Choroid plexus epithelial cell (primary cell): Measurements from ENCODE around the gene MACROH2A1.

Experiments used
- DNase-seq: peaks from one replicate; pipeline ENCODE4 v3.0.0-alpha.2; 2010; ENCODE audit warnings: low read depth
- H3K4me3 ChIP-seq: 2 replicates; pipeline ENCODE4 v1.5.1; 2011; ENCODE audit warnings: low read depth, mild to moderate bottlenecking, control low read depth, low read length, moderate library complexity
- TF ChIP-seq, protein P1 (sequence below): conservative IDR thresholded peaks from 2 replicates; pipeline ENCODE4 v1.5.1; 2011; ENCODE audit warnings: low read depth, mild to moderate bottlenecking, control low read depth, inconsistent platforms, low read length, moderate library complexity

The MACROH2A1 gene

GRCh38 chr5:135329066-135329912 is 69.7 kb downstream of the MACROH2A1 start:
- no peak overlapping the region for H3K4me3 ChIP-seq
- DNase-seq: no peak
- TF ChIP-seq, protein P1, sequence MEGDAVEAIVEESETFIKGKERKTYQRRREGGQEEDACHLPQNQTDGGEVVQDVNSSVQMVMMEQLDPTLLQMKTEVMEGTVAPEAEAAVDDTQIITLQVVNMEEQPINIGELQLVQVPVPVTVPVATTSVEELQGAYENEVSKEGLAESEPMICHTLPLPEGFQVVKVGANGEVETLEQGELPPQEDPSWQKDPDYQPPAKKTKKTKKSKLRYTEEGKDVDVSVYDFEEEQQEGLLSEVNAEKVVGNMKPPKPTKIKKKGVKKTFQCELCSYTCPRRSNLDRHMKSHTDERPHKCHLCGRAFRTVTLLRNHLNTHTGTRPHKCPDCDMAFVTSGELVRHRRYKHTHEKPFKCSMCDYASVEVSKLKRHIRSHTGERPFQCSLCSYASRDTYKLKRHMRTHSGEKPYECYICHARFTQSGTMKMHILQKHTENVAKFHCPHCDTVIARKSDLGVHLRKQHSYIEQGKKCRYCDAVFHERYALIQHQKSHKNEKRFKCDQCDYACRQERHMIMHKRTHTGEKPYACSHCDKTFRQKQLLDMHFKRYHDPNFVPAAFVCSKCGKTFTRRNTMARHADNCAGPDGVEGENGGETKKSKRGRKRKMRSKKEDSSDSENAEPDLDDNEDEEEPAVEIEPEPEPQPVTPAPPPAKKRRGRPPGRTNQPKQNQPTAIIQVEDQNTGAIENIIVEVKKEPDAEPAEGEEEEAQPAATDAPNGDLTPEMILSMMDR: no peak

- no peak overlapping the region for H3K4me3 ChIP-seq
- no peak for DNase-seq
- TF ChIP-seq, protein P1: no peak
These were observed 70.8 kb downstream of the MACROH2A1 start for GRCh38 chr5:135328128-135328687.

DNA sequence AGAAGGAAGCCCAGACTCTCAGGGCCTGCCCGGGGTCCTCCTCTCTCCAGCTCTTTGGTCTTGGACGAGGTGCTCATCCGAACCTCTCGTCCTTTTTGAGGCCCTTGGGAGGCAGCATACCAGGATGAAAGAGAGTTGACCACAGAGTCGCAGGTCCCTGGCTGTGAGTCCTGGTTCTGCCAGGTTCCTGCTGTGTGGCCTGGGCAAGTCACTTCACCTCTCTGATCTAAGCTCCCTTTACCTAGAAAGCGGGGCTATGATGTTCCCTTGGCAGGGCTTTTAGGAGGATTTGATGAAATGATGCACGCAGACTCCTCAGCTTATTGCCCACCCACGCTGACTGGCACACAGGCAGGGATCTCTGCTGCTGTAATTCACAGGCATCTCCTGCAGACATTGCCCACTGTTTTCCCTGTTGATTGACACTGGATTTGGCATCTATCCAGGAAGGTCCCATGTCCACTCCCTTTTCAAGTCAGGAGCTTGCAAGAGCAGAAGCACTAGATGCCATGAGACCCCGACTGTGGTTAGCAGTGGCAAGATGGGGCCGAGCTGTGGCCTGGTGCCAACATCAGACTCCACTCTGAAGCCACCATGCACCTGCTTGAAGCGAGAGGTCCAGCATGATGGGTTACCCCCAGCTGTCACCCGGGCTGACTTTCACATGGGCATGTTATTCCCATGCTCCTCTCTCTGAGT is 71.5 kb downstream of the MACROH2A1 start:
- H3K4me3 ChIP-seq: no peak overlapping the region
- DNase-seq: no peak
- TF ChIP-seq, protein P1: no peak

DNA sequence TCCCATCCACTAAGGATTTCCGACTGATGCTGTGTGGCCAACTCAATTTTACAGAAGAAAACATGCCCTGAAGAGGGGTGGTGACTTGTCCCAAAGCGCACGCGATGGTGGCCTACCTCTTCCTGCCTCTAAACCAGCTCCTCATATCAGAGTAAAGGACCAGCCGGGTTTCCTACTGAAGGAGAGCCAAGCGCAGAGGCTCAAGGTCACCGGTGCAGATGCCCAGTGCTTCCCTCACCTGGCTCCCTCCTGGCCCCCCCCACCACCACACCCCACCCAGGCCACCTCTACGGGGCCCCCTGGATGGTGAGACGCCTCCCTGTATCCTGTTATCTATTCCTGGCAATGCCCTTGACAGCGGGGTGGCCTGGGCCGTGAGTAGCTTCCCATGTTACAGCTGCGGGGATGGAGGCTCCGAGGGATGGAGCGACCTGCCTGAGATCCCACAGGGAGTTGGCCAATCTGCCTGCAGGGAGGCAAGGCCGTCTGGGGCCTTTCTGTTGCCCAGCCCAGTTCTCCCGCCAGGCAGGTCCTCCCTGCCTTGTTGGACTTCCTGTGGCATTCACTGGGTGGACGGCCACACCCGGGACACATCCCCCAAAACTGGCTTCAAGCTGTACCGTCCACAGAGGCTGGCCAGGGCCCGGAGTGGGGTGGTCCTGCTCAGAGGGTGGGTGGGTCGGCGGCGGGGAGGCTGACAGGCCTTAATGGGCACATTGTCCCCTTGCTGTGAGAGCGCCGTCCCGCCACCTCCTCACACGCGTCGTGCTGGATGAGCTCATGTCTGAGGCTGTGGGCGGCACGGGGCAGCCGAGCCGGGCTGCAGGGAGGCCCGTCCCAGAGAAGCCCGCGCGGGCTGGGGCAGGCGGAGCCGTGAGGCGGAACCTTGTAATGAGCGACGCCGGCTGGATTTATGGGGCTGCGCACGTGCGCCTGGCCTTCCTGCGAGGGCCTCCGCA is 72.5 kb downstream of the MACROH2A1 start:
- no peak overlapping the region for H3K4me3 ChIP-seq
- TF ChIP-seq, protein P1: no peak
- no peak for DNase-seq

DNA sequence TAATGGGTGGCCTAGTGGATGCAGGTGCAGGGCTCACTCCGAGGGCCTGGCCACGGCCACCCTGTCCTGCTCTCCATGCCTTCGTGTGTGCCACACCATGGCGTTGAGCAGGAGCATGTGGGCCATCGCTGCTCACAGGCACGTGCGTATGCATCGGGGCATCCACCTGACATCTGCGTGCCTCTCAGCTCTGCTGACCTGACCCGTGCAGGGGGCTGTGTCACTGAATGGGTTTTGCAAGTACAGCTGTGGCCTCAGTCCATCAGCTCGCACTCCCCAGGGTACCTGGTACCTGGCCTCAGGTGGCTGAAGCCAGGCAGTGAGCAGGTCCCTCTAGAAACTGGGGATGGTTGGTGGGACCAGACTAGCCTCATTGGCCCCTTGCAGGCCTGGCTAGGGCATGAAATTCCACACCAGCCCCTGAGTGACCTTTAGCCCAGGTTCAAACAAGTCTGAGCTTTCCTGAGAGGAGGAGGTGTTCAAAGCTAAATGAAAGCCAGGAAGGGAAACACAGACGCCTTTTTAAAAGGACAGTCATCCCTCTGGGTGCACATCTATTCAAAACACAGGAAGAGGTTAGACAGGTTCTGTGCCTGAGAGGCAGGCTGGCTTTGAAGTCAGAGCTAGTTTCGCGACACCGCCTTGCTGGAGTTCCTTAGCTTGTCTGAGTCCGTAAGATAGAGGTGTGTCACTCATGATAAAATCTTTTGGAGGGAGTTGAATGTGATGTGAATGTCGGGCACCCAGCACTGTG is 74.0 kb downstream of the MACROH2A1 start:
- no peak for DNase-seq
- TF ChIP-seq, protein P1: no peak
- no peak overlapping the region for H3K4me3 ChIP-seq

- TF ChIP-seq, protein P1: no peak
- H3K4me3 ChIP-seq: no peak overlapping the region
- DNase-seq: no peak
These were observed 74.9 kb downstream of the MACROH2A1 start for GRCh38 chr5:135324160-135324559.
